GM23338 (cell line): ENCODE measurements around the gene RAB11FIP4.

Experiments
- CTCF ChIP-seq, 2 experiments: fragments of 200-600 bp in 1 of 2; sonication (generic) in 1 of 2; conservative IDR thresholded peaks; 2 replicates each; pipeline versions ENCODE4 v1.5.1 to v1.6.1; 2016 to 2017; ENCODE audit warnings: antibody characterized with exemption in 2 of 2, low read depth in 2 of 2, mild to moderate bottlenecking in 2 of 2, moderate library complexity in 1 of 2
- EZH2 ChIP-seq: fragments of 200-600 bp; sonication (generic); IDR thresholded peaks from one replicate; pipeline ENCODE4 v1.8.0; 2017; ENCODE audit warnings: antibody characterized with exemption, mild to moderate bottlenecking, low read depth; ENCODE audit not compliant: unreplicated experiment
- EZH2phosphoT487 ChIP-seq: fragments of 200-600 bp; sonication (generic); IDR thresholded peaks from one replicate; pipeline ENCODE4 v1.8.1; 2018; ENCODE audit warnings: antibody characterized with exemption; ENCODE audit not compliant: unreplicated experiment

GRCh38 chr17:31529841-31530251 lies 138.4 kb downstream of the RAB11FIP4 start:
- TF ChIP-seq EZH2 (no peak), CTCF (conservative IDR thresholded peaks at IDR 0.05; ENCODE audit: low read depth in 2 of 2) (no peak), EZH2phosphoT487 (no peak)
